GM19452 (cell line): Measurements from ENCODE around the gene MLPH.

Source experiments
- ATAC-seq: cut with Tn5 transposase; IDR thresholded peaks from one replicate; pipeline ENCODE4 v1.9.1; 2021; ENCODE audit not compliant: unreplicated experiment

Gene MLPH

DNA sequence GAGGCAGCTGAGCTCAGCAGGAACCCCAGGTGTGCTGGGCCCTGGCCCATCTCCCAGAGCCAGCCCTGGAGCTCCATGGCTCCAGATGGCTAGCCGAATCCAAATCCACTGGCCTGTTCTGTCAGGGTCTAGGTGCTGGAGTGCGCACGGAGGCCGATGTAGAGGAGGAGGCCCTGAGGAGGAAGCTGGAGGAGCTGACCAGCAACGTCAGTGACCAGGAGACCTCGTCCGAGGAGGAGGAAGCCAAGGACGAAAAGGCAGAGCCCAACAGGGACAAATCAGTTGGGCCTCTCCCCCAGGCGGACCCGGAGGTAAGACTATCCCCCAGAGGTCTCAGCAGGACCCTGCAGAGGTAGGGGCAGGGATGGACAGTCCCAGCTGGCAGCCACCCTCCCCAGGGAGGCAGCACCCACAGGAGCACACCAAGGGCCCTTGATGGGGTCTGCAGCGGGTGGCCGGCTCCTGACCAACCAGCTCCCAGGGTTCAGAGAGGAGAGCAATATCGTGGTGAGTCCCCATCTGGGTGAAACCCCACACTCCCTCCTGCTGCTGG lies 53.2 kb downstream of the MLPH start:
- ATAC-seq = no peak

- ATAC-seq = no peak
Measured at GRCh38 chr2:237540823-237541222, 53.8 kb downstream of the MLPH start.

DNA sequence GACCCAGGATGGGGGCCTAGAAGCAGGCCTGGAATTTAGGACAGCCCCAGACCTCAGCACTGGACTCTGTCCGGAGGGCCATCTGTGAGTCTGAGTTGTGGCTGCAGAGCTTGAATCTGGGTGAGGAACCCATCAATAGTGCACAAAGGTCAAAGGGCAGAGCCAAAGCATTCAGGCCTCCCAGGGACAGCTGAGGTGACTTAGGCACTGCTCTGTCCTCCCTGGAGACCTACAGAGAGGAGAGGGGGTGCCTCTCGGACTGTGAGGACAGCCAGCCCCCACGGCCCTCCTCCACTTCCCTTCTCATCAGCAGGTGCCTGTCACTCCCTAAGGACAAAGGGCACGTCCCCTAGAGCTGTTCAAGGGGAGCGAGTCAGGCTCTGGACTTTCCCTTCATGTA lies 54.2 kb downstream of the MLPH start:
- ATAC-seq = no peak

DNA sequence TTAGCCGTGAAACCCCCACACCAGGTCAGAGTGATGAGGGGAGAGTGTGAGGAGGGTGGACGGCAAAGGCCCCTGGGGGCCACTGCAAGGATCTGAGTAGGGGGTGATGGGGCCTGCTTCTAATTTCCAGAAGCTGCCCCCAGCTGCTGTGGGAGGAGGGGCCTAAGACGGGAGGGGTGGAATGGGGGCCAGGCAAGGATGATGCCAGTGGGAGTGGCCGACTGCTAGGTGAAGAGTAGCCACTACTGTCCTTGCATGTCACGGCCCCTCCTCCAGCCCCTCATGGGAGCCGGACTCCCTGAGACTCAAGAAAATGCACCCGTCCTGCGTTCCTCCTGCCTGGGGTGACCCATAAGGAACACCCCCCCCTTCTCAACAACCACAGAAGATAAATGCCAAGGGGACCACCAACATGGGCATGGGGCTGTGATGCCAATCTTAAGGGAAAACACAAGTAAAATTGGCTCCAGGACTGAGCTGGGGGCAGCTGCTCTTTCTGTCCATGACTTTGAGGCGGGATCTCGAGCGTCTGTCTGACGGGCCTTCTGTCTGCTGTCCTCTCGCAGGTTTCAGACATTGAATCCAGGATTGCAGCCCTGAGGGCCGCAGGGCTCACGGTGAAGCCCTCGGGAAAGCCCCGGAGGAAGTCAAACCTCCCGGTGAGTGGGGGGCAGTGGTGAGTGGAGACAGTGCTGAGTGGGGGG lies 55.1 kb downstream of the MLPH start:
- ATAC-seq = no peak

GRCh38 chr2:237546040-237546875 lies 59.2 kb downstream of the MLPH start:
- ATAC-seq = no peak

DNA sequence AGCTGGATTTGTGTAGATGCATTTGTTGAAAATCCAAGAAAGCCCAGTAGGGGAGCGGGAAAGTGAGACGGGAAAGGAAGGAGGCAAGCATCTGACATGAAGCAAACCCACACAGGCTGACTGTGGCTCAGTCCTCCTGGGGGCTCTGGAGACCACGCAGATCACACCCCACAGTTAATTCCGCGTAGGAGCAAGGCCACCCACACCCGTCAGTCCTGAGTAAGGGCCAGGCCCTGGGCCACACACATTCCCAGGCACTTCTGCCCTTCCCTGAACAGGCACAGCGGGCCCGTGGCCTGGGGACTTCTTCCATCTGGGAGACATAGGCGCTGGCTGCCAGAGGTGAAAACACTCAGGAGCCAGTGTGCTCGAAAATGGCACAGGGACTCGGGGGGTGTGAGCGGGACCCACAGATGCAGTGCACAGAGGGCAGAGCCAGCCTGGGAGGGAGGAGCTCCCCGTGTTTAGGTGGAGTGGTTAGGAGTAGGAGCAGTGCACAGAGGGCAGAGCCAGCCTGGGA lies 59.9 kb downstream of the MLPH start:
- ATAC-seq = no peak

DNA sequence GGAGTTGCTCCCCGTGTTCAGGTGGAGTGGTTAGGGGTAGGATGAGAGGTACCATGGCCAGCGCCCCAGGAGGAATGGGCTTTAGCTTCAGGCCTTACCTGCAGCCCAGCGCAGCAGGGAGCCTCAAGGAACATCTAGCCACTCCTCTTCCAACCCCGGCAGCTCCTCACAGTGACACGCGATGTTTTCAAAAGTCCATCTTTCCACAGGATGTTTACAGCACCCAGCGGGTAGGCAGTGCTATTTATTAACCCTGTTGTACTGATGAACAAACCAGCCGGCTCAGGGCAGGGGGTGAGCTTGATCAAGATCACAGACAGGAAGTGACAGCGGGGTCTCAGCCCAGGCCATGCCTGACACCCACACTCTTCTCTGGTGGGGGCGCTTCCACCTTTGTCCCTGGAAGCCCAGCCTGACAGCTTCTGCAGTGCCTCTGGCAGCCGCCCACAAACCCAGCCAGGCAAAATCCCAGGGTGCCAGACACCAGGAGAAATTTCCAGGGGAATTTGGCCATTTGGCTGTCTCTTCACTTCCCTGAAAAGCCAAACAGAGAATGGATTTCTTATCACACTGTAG lies 60.9 kb downstream of the MLPH start:
- ATAC-seq = no peak

- no peak for ATAC-seq
Measured at GRCh38 chr2:237549216-237549615, 62.2 kb downstream of the MLPH start.

DNA sequence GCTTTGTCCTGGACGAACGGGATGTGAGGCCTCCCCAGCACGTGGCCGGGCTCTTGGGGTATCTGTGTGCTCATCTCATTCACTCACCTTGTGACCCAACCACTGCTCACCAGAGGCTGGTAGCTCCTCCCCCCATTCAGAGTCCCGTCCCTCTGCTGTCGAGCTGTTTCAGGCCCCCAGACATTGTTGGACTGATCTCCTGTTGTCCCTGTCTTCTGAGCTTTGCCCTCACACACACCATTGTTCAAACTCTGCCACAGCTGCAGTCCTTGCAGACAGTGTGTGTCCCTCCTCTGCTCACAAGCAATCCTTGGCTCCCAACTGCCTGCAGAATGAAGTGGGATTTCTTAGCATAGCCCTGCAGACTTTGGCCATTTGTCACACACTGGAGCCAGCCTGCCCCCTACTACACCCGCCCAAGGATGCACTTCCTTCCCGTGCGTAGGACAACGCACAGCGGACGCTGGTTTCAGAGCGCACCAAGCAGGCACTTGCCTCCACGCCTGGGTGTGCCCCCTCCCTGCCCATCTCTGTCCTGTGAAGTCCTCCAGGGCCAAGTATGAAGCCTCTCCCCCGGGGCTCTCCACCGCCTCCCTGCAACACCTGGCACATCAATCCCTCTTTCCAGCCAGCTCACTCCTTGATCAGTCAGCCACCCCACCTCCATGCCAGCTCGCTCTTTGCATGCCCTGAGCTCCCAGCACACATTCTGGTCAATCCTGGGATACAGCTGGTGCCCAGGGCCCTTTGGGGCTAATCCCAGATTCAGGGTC lies 62.8 kb downstream of the MLPH start:
- no peak for ATAC-seq

GRCh38 chr2:237551071-237551574 lies 64.1 kb downstream of the MLPH start:
- ATAC-seq = no peak

- ATAC-seq = no peak
Measured at GRCh38 chr2:237552908-237553307, 65.9 kb downstream of the MLPH start.

GRCh38 chr2:237553948-237554347 lies 66.9 kb downstream of the MLPH start:
- no peak for ATAC-seq

DNA sequence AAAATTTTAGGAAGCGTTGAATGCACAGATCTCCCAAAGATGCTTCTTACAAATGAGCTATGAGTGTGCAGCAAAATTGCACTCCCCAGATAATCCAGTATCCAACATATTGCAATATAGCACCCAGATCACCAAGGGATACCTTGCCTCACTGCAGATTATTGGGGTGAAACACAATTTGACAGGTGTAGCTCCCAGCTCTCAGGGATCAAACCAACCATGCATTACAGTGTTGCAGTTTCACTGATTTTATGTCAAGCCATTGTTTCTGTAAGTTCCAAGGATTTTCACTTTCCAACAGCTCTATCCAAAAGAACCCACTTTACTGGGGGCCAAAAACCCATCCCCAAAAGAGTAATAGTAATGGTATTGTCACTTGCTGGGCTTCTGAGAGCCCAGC lies 68.5 kb downstream of the MLPH start:
- ATAC-seq = no peak

GRCh38 chr2:237556773-237557632 lies 70.0 kb downstream of the MLPH start:
- ATAC-seq = peak; percentile 89

DNA sequence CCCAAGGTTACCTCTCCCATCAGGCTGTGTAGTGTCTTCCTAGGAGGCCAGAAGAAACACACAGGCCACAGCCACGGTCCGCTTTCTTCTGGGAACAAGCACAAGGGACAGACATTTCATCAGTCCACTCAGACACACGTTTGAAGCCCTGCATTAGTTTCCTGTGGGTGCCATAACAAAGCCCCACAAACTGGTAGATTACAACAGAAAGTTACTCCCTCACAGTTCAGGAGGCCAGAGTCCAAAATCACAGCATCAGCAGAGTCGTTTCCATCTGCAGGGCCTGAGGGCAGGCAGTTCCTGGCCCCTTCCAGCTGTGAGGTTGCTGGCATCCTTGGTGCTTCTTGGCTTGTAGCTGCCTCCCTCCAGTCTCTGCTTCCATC lies 70.6 kb downstream of the MLPH start:
- peak; percentile 31 for ATAC-seq

GRCh38 chr2:237558961-237559641 lies 72.0 kb downstream of the MLPH start:
- ATAC-seq = no peak

DNA sequence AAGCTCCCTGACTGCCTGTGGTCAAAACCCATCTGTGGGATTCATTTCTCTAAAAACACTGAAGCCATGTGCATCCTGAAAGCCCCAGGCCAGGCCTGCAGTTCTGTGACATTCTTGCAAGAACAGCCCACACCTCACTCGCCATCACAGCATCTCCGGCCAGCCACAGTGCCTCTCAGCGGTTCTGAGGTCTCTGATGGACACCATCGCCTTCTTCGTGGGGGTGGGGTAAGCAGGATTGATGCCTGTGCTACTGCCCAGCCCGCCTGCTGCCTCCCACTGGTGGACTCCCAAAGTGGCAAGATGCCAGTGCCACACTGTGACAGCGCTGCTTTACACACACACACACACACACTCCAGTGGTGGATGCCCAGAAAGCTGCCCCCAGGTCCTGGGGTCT lies 74.2 kb downstream of the MLPH start:
- no peak for ATAC-seq

DNA sequence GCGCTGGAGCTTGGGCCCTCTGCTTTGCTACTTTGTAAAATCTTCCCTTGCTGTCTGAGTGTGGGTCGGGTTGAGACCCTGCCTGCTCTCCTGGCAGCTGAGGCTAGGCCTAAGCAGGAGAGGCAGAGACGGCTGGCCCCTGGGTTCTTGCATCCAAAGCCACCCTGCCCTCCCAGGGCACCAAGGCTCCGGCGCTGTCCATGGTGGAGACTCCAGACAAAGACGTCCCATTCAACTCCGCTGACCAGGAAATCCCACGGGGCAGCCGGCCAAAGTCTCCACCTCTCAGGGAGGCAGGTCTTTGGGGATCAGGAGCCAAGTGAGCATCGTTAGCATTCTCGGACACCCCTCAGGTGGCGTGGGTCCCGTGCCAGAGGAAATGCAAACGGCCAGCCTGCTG lies 76.8 kb downstream of the MLPH start:
- no peak for ATAC-seq

DNA sequence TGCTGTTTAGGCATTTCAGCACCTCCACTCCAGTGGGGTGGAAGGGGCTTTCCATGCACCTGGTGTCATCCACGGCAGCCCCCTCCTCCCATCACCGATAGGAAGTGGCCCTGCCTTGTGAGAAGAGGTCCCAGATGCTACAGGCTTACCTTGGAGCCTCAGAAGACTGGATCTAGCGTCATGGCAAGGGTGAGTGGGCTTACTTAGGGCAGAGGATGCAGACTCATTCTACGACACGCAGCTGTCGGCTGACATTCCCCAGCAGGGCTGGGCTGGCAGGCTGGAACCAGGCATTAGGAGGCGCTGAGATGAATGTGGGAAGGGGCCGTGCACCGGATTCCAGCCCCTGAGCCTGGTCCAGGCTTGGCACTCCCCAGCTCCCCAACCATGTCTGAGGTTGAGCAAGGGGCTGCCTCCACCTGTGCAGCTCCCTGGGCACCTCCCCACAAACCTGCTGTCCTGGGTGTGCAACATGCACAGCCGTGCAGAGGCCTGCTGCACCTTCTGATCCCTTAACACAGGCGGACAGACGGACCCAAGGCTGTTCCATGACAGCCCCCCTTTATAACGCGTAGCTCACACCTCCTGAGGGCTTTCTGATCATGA lies 77.6 kb downstream of the MLPH start:
- ATAC-seq = no peak
